Type B pancreatic cell (in vitro differentiated cells): ENCODE data around the gene SPDYC. TPM values are rescaled to one million over a fixed set of nuclear protein-coding genes. Genes with fewer than 3 reads are reported as not detected.

Source experiments
- DNase-seq: peaks from one replicate; pipeline ENCODE4 v3.0.0; 2021; ENCODE audit warnings: mixed read lengths; ENCODE audit not compliant: unreplicated experiment; ENCODE audit errors: extremely low spot score
- H3K27ac Mint-ChIP-seq: 2 replicates; pipeline ENCODE4 v1.8.0; 2021; ENCODE audit warnings: mild to moderate bottlenecking, mixed read lengths
- H3K27me3 Mint-ChIP-seq: 2 replicates; pipeline ENCODE4 v1.8.0; 2021; ENCODE audit warnings: mixed read lengths
- H3K36me3 Mint-ChIP-seq: 2 replicates; pipeline ENCODE4 v1.8.0; 2021; ENCODE audit warnings: mixed read lengths
- H3K4me1 Mint-ChIP-seq: one replicate; pipeline ENCODE4 v1.8.0; 2021; ENCODE audit warnings: mixed read lengths; ENCODE audit not compliant: unreplicated experiment
- H3K4me3 Mint-ChIP-seq: 2 replicates; pipeline ENCODE4 v1.8.0; 2021; ENCODE audit warnings: mild to moderate bottlenecking, mixed read lengths
- H3K9me3 Mint-ChIP-seq: 2 replicates; pipeline ENCODE4 v1.8.0; 2021; ENCODE audit warnings: mixed read lengths
- total RNA-seq: library from RNA; stranded (reverse); gene quantifications from 2 replicates; pipeline ENCODE4 v1.2.1, GENCODE V29; 2021; ENCODE audit warnings: low replicate concordance
- TF ChIP-seq, protein P1 (sequence below): fragments of 200-600 bp; sonication (generic); conservative IDR thresholded peaks from 2 replicates; pipeline ENCODE4 v1.5.0; 2021; ENCODE audit warnings: antibody characterized with exemption, mild to moderate bottlenecking

SPDYC gene
- total RNA-seq, 1 donor from 2014 or later = not detected

DNA sequence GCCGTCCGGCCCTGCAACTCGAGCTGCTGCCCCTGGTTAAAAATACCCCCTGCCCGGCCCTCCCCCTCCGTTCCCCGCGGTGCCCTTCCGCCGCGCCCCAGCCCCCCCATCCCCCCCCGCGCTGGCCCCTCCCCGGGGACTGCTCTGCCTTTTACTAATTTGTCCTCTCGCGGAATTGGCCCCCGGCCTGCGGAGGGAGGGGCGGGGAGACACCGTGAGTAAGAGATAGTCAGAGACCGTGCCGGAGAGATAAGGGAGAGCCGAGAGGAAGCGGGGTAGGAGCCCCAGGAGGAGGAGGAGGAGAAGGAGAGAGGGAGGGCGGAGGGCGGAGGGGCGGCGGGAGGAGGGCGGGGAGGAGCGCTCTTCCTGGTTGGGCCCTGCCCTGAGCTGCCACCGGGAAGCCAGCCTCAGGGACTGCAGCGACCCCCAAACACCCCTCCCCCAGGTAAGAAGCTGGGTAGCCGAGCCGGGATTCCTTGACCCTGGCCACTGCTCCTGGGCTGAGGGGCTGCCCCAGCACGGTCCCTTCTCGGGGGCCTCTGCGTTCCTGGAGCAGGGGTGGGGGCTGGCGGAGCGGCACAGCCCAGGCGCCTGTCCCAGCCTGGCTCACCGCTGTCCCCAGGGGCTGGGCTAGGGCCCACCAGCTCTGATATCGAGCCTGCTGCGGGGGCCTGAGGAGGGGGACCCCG is 11.7 kb downstream of the SPDYC start, which contains the start of gene CAPN1:
Gene CAPN1, plus strand, starts transcription at position 360 of the 689 bp plus-strand sequence. CDS start 774 bp downstream, outside the sequence.
- peak within 1 kb of the TSS; percentile 96 for H3K27ac Mint-ChIP-seq
- peaks cover 8% of the 10 kb centered on the region for H3K36me3 Mint-ChIP-seq
- TF ChIP-seq, protein P1, sequence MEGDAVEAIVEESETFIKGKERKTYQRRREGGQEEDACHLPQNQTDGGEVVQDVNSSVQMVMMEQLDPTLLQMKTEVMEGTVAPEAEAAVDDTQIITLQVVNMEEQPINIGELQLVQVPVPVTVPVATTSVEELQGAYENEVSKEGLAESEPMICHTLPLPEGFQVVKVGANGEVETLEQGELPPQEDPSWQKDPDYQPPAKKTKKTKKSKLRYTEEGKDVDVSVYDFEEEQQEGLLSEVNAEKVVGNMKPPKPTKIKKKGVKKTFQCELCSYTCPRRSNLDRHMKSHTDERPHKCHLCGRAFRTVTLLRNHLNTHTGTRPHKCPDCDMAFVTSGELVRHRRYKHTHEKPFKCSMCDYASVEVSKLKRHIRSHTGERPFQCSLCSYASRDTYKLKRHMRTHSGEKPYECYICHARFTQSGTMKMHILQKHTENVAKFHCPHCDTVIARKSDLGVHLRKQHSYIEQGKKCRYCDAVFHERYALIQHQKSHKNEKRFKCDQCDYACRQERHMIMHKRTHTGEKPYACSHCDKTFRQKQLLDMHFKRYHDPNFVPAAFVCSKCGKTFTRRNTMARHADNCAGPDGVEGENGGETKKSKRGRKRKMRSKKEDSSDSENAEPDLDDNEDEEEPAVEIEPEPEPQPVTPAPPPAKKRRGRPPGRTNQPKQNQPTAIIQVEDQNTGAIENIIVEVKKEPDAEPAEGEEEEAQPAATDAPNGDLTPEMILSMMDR = no peak
- DNase-seq = no peak
- H3K4me3 Mint-ChIP-seq = peak within 1 kb of the TSS; percentile 95
- H3K9me3 Mint-ChIP-seq = no peaks in the 10 kb centered on the region
- no peaks in the 10 kb centered on the region for H3K27me3 Mint-ChIP-seq
- peaks cover 11% of the 10 kb centered on the region for H3K4me1 Mint-ChIP-seq

DNA sequence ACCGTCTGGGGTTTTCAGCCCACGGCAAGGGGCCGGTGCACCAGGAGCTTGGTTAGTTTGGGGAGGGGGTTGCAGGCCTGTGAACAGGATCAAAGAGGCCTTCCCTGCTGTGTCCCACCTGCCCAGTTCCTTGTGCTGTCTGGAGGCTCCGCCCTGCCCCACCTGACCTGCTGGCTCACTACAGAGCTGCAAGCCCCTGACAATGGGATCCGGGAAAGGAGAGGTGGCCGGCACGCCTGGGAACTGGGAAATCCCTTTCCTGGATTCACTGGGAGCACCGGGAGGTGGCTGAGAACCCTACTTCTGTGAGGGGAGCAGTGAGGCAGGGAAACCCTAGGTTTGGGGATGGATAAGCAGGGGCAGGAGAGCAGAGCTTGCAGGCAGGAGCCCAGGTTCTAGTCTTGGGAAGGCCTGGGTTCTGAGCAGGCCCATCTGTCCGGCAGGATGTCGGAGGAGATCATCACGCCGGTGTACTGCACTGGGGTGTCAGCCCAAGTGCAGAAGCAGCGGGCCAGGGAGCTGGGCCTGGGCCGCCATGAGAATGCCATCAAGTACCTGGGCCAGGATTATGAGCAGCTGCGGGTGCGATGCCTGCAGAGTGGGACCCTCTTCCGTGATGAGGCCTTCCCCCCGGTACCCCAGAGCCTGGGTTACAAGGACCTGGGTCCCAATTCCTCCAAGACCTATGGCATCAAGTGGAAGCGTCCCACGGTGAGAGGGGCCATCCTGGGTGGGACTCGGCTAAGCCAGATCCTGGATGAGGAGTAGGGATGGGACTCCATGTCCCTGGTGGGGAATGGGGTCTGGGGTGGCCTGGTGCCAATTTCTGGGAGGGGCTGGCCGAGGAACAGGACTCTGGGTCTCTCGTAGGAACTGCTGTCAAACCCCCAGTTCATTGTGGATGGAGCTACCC is 12.5 kb downstream of the SPDYC start:
- Mint-ChIP-seq H3K9me3 (no peaks in the 10 kb centered on the region), H3K27ac (peak overlapping the region; percentile 96), H3K4me3 (peak overlapping the region; percentile 95), H3K4me1 (peaks cover 11% of the 10 kb centered on the region), H3K36me3 (peaks cover 12% of the 10 kb centered on the region), H3K27me3 (no peaks in the 10 kb centered on the region)
- TF ChIP-seq, protein P1 = no peak
- DNase-seq = no peak

DNA sequence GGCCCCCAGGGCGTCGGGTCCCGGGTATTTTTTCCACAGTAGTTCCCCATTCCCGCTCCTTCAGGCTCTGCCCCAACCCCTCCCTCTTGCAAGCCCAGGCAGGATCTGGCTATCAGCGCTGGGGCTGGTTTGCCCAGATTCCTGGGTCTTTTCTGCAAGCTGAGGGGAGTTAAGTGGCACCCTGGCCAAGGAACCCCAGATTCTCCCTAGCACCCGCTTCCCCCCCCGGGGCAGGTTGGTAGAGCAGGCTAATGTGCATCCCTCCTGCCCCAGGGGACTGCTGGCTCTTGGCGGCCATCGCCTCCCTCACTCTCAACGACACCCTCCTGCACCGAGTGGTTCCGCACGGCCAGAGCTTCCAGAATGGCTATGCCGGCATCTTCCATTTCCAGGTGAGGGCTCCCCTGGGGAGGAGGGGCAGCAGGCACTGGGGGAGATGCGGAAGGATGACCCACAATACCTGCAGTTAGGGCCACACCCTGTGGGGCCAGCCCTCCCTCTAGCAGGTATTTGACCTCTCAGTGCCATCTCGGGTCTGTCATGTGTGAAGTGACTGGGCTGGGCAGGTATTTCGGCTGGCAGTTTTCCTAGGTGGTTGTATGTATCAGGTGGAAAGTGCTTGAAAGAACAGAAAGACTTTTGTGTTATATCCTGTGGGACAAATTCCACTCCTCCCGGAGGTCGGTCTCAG is 13.3 kb downstream of the SPDYC start:
- Mint-ChIP-seq H3K36me3 (peaks cover 12% of the 10 kb centered on the region), H3K4me1 (peaks cover 11% of the 10 kb centered on the region), H3K27me3 (no peaks in the 10 kb centered on the region), H3K9me3 (no peaks in the 10 kb centered on the region), H3K4me3 (peak overlapping the region; percentile 95), H3K27ac (peak overlapping the region; percentile 96)
- TF ChIP-seq, protein P1 = no peak
- DNase-seq = no peak

DNA sequence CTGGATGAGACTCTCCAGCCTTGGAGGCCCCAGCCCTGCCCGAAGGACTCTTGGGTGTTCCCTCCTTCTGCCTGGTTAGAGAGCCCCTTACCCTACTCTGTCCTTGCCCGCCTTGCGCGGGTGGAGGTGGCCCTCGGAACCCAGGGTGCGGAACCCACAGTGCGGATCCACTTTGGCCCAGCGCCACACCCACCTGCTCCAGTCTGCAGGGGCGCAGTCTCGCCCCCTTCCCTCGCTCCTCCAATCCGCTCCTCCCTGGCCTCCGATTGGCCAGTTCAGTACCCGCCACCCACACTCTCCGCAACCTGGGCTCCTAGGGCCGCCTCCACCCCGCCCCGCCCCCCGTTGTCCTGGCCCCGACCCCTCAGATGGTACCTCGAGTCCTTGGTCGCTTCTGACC is 14.1 kb downstream of the SPDYC start:
- Mint-ChIP-seq H3K4me1 (peaks cover 11% of the 10 kb centered on the region), H3K36me3 (peaks cover 12% of the 10 kb centered on the region), H3K27me3 (no peaks in the 10 kb centered on the region), H3K27ac (peak overlapping the region; percentile 96), H3K4me3 (peak overlapping the region; percentile 95), H3K9me3 (no peaks in the 10 kb centered on the region)
- DNase-seq = no peak
- TF ChIP-seq, protein P1 = no peak

DNA sequence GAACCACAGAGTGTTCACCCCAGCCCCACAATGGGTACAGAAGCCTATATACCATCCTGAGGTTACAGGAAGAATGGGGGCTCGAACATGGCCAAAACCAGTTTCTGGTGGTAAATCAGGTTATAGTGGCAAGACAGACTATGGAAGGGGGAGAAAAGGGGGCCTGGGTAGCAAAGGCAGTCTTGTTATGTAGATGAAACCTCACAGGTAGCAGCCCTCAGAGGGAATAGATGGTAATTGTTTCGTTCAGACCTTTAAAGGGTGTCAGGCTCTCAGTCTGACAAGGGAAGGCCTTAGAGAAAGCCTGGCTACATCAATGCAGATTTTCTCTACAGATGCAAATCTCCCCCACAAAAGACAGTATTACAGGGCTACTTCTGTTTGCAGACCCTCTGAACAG is 15.1 kb downstream of the SPDYC start:
- Mint-ChIP-seq H3K36me3 (peaks cover 22% of the 10 kb centered on the region), H3K27ac (peak overlapping the region; percentile 21), H3K4me3 (no peak overlapping the region), H3K4me1 (peaks cover 11% of the 10 kb centered on the region), H3K9me3 (no peaks in the 10 kb centered on the region), H3K27me3 (no peaks in the 10 kb centered on the region)
- TF ChIP-seq, protein P1 = no peak
- DNase-seq = no peak
